Stimulated activated naive CD4-positive, alpha-beta T cell treated with Interleukin-2 at 50 U/mL for 16 hours (primary cell): Measurements from ENCODE around the gene SLC12A8.

Source experiments
- DNase-seq: peaks from one replicate; lab custom pipeline; 2025; lab: John Stamatoyannopoulos, UW

The SLC12A8 gene

DNA sequence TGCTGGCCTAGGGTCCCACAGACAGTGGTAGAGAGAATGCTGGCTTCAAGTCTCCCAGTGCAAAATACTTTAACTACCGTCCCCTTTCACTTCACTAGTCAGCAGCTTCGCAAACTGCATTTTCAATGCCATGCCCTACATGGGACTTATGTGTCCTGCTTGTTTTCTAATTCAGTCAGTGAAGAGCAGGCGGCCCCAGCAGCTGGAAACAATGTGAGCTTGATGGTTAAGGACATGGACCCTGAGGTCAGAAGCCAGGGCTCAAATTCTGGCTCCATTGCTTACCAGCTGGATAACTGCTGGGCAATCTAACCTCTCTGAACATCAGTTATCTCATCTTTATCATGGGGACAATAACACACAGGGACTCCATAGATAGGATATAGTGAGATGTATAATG lies 58.4 kb downstream of the SLC12A8 start:
- no peak for DNase-seq

DNA sequence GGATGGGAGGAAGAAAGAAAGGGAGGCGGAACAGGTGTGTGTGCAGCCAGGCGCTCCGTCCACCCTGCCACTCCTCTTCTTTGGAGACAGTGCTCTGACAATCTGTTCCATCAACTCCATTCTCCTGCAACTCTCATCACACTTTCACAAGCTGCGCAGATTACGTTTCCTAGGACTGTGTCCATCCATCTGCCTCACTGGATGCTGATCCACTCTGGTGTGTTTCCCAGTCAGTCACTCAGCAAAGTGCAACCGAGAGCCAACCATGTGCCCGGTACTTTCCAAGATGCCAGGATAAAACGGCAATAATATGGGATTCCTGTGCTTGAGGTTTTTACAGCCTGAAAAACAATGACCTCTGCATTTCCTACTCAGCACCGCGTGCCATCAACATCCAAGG lies 59.6 kb downstream of the SLC12A8 start:
- no peak for DNase-seq

DNA sequence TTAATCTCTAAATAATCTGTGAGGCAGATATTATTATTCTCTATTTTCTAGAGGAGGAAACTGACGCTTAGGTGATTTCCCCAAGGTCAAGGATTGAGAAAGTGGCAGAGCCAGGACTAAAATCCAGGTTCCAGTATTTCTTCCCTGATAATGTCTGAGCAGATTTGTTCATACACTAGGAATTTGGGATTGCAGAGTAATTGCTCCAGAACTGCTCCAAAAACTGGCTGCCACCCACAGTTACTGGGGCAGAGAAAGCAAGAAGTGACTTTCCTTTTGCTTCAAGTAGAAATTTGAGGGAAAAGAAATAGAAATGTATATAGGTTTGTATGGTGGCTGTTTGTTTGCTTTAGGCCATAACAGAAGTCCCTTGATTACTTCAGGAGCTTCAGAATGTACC lies 60.6 kb downstream of the SLC12A8 start:
- DNase-seq = no peak

DNA sequence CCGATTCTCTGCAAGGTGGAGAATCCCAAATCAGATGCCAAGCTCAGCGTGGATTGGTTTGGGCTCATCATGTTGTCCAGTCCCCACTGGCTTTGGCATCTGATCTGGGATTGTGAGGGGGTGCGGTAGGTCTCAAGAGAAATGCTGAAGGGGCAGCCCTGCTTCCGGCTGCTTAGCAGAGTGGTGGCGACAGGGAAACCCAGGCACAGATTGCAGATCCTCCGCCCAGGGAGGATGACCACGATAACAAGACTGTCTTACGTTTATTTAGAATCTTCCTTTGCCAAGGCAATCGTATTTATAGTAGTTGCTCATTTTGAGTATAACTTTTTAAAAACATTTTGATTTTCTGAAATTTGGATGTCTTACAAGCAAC lies 61.1 kb downstream of the SLC12A8 start:
- no peak for DNase-seq

DNA sequence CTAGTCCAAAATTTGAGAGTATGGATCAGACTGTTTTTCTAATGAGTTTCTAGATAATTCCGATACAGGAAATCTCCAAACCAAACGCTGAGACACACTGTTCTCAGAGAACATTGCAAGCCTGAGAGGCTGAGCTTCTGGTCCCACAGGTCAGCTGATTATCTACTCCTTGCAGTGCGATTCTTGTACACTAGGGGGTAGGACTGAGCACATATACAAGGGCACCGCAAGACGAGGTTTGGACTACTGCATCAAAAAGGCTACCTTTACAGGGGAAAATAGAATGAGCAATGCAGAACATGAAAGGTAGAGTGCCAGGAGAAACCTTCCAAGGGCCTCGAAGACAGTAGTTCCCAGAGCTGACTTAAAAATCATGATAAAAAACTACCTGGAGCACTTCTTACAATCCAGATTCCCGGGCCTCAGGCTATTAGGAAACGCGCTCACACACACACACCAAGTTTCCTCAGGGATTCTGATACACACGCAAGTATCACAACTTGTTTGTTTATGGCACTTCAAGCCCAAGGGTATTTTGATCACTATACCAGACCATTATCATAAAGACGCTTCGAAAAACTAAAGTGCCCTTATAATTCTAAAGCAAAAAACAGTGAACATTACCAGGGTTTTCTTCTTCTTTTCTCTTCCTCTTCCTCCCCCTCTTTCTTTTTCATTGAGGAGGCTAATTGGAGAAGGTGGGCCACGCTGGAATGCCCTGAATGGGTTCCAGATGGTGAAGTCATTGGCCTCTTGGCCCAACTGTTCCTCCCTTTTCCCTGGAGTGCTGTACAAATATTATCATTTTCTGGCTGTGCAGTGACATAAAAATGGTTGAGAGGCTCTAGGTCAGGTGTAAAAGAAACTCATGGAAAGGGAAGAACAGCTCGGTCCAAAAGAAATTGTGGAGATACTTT lies 61.8 kb downstream of the SLC12A8 start:
- DNase-seq = peak; percentile 29

DNA sequence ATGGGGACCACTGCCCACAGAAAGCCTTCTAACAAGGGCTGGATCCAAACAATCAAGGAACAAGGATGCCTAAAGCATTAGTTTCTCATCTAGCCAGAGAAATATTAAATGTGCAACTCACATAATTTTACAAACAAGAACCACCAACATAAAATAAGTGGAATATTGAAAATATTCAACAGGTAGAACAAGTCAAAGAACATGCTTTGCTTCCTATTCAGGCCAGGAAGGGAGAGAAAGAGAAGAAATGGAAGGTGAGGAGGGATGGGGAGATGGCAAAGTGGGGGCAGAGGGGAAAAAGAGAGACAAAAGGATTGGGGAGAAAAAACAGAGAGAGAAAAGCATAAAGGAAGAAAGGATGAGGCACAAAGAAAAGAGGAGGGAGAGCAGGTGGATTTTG lies 63.1 kb downstream of the SLC12A8 start:
- no peak for DNase-seq

DNA sequence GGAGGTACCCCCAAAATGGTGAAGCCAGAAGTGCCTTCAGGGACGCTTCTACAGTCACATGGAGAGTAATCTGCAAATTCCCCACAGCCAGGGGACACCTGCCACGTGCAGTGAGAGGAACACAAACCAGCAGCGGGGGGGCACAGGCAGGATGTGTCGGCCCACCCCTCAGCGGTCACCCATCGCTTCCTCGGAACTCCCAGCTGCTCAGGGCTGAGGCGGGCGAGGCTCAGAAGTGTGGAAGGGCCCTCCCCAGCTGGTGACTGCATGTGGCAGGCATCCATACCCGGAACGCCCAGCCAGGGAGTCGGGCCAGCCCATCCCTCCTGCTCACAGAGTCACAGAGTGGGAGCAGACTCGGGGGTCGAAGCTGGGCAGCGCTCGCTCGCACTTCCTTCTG lies 63.7 kb downstream of the SLC12A8 start:
- DNase-seq = no peak

DNA sequence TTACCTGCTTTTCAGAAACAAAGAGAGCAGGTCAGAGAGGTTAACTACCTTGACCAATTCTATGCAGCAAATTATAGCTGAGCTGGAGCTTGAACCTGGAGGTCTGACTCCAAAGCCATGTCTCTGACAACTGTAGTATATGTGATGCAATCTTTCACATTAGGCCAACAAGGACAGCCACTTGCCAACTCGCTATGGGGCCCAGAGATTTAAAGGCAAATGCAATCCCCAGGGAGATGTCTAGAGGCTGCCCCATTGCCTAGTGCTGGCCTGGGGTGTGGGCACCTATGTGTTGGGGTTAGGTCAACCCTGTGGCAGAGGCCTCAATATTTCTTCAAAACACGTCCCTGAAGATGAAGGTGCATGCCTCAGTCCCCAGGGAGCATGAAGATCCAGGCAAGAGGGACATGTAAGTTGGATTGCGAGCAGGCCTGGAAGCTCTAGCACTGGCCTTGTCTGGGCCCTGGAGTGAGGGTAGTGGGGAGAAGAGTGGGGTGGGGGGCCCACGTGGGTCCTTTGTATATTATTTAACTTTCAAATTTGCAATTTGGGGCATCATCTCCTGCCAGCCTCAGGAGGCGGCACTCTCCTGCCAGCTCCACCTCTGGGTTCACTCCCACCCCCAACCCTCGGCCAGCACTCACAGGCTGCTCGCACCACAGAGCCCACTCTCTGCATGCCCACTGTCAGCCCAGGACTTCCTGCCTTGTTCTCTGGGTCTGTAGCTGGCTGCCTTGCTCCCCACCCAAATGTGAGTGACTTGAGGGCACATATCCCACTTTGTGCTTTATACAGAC lies 64.3 kb downstream of the SLC12A8 start:
- DNase-seq = no peak

DNA sequence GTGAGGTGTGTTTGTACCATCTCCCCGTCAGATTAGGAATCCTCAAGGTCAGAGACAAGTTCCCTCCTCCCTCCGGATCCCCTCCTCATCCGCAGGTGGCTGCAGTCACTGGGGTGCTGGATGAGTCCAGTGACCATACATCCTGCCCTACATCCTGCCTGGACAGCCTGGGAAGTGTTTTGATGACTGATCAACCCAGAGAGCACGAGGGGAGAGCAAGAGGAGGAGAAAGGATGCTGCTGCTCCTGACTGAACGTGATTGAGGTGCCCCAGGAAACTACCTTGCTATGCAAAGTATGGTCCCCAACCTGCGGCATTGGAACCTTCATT lies 65.1 kb downstream of the SLC12A8 start:
- DNase-seq = no peak

DNA sequence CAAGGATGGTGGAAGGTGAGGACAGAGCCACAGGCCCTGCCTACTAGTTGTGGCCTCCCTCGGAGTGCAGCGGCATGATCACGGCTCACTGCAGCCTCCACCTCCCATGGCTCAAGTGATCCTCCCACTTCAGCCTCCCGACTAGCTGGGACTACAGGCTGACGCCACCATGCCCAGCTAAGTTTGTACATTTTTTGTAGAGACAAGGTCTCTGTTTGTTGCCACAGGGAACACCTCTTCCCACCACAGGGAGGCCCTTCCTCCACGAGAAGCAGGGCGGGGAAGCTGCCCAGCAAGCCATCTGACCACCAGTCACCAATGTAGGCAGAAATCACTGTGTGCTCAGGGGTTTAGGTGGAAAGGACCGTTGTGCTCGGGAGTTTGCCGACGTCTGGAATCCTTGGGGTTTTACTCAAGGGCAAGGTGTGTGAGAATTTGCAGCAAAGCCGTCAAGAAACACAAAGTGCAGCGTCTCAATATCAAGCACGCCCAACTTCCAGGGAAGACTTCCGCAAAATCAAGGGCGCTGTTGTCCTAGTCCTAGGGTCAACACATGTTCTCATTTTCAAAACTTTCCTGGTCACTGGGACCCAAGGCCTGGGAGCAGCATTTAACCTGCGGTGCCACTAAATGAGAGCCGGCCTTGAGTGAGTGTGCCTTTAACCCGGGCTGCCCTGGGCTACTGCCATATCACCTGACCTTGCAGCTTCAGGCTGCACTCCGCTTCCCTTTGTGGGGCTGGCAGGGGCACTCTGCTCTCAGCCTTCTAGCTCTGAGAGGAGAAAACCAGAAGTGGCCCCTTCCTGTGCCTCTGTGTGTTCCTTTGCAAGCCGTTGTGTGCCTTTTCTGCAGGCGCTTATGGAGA lies 65.7 kb downstream of the SLC12A8 start:
- DNase-seq = no peak

DNA sequence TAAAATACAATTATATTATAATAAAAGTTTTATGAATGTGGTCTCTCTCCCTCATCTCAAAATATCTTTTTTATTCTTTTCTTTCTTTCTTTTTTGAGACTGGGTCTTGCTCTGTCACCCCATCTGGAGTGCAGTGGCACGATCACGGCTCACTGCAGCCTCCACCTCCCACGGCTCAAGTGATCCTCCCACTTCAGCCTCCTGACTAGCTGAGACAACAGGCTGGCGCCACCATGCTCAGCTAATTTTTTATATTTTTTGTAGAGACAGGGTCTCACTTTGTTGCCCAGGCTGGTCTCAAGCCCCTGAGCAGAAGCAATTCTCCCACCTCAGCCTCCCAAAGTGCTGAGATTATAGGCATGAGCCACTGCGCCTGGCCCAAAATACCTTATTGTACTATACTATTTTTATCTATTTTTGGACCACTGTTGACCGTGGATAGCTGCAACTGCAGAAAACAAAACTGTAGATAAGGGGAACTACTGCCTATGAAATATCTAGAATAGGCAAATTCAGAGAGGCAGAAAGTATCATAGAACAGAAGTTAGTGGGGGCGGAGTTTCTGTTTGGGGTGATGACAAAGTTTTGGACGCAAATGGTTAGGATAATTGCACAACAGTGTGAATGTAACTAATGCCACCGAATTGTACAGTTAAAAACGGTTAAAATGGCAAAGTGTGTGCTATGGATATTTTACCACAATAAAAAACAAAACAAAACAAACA lies 66.6 kb downstream of the SLC12A8 start:
- DNase-seq = no peak

DNA sequence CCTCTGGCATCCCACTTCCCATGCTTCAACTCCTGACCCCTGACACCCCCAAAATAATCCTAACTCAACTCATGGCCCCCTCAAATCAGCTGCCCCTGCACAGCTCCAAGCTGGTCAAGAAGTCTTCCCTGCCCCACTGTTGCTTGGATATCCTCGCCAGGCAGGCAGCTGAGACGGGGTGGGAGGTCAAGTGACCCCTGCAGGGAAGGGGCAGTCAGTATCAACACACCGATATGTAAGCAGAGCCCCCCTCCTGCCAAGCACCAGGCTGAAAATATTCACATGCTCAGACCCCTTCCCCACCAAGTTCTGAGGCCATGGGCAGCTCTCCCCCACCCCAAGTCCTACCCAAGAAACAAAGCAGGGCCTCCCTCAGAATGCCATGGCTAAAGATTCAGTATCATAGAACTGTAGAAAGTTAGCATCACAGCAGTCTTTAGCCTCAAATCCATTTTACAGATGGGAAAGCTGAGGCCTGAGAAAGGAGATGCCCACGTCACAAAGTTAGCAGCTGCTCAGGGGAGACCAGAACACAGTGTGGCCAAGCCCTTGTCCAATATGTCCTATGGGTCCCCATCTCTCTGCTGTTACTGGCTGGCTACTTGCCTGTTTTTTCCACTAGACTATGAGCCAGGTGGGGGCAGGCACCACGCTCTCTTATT lies 67.8 kb downstream of the SLC12A8 start:
- DNase-seq = no peak

DNA sequence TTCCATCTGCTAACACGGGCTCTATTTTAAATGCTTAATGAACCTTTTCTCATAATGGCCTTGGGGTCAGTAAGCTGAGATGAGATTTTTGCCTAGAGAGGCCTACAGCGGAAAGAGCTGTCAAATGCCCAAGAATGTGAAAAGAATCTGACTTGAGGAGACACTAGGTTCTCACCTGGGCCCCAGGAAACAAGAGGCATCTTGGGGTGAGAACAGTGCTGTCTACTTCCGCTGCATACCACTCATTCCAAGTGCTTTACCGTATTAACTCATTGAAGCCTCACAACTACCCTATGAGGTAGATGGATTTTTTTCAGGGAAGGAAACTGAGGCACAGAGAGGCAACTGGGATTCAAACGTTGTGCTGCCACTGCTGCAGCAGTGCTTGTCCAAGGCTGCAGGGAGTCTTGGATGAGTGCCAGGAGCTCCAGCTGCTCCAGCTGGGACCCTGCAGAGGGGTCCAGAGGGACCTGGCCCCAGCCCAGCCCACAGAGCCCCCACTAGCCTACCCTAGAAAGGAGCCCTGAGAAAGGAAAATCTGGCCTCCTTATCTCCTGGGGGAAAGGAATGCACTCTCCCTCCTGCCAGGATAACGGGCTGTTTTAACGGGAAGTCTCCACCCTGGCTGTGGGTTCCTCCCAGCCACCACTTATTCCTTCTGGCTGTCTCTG lies 68.4 kb downstream of the SLC12A8 start:
- DNase-seq = no peak

DNA sequence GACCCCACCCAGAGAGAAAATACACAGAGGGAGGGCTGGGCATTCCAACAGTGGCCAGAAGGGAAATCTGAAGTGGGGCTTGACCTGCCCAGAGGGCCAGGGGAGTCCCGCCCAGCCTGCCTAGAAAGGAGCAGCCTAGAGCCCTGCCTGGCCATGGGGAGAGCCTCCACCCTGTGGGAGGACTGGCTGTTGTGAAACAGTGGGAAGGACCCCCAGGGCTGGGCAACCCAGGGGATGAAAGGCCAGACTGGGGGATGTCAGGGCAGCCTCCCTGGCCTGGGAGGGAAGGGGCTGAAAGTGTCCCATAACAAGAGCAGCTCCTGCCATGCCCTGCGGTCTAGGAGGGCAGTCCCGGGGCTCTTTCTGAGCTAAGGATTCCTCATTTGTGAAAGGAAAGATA lies 69.0 kb downstream of the SLC12A8 start:
- no peak for DNase-seq

DNA sequence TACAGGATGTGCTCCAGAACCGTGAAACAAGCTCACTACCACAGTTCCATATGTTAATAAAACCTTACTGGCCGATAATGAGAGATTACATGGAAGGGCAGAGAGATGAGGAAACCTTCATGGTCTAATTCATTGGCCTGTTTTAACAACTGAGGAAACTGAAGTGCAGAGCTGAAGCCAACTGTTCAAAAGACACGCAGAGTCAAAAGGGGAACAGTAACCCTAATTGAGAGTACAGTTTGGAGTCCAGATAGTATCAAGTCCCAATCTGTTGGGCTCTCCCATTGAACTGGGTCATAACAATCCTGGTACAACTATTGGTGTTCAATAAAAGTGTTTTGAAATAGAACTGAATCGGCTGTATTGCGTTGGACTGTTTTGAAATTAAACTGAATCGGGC lies 69.6 kb downstream of the SLC12A8 start:
- no peak for DNase-seq

DNA sequence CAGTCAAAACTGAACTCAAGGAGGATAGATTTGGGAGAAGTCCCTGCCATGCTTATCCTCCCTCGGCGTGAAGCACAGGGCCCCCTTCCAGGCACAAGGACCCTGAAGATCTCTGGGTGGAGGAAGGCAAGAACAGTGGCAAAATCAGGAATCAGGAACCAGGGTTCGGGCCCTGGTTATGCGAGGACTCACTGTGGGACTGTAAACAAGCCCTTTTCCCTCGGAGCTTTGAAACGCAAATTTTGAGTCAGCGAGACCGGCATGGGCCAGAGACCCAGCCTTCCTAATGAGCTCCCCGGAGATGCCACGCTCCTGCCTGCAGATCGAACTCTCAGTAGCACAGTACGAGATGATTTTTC lies 70.1 kb downstream of the SLC12A8 start:
- no peak for DNase-seq

DNA sequence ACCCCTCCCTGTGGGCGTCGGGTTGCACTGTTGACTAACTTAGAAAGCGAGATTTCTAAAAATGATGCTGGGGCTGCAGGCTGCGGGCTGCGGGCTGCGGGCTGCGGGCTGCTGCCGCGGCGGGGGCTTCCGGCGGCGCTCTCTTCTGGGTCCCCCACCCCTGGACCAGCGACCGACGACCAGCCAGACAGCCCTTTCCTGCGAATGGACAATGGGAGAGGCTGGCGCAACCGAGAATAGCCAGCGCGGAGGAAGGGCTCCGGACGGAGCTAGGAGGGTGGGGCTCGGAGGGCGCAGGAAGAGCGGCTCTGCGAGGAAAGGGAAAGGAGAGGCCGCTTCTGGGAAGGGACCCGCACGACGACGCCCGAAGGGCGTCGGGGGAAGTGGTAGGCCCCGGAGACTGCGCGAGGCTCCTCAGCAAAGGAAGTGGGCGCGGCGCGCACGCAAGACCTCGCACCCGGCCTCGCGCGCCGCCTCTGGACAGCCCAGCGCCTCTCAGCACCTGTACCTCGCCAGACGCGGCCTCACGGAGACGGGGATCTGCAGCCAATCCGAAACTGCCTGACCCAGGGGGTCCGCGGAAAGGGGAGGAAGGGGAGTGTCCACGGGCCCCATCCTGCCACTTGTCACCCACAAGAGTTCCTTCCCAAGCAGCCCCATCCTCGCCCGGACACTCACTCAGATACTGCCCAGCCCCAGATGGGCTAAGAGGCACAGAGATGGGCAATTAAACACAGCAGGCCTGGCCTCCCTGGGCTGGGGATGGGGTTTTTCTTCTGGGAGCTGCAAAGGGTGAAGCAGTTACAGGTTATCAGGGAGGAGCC lies 70.7 kb downstream of the SLC12A8 start:
- peak; percentile 76 for DNase-seq

DNA sequence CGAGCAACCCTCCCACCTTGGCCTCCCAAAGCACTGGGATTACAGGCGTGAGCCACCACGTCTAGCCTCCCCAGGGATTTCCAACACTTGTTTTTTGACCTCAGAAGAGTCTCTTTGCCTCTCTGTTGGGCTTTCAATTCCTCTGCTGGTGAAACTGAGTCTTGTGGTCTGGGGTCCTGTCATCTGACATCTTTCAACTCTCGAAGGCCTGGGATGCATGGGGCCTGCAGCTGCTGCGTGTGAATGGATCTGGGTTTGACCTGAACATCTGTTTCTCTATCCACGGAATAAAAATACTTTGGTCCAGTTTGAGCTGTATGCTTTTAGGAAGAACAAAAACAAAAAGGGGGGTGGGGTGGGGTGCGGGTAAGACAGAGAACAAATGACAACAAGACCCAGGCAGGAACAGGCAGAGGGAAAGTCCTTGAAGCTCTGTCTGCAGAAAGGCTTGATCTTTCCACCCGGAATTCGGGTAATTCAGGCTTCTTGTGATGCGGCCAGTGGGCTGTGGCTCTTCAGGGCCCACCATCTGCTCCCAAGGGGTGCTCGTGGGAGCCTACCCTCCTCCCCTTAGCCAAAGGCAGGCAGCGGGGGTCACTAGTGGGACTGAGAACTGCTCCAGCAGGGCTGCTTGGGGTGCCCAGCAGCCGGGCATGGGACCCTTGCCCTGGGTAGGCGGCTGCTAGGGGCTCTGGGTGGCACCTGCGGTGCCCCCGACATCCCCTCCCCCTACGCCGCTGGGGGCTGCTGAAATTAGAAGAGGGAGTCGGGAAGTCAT lies 71.5 kb downstream of the SLC12A8 start:
- DNase-seq = no peak
